Fibroblast of lung (primary cell): ENCODE data around the gene FAM20C.

Experiments used
- CTCF ChIP-seq, 2 donors: IDR thresholded peaks in 1 of 2; conservative IDR thresholded peaks in 1 of 2; 1 replicate in 1 of 2; 2 replicates in 1 of 2; pipeline ENCODE4 v1.5.1; 2011 to 2012; ENCODE audit warnings: low read length in 2 of 2, control low read depth in 1 of 2, inconsistent platforms in 1 of 2, low read depth in 1 of 2, mild to moderate bottlenecking in 1 of 2
- EZH2 ChIP-seq: IDR thresholded peaks from 2 replicates; pipeline ENCODE4 v1.5.1; 2012; ENCODE audit warnings: low read length, control low read depth, mild to moderate bottlenecking; ENCODE audit errors: missing control alignments

GRCh38 chr7:148543-148931, 43.8 kb upstream of the FAM20C start:
- no peak for TF ChIP-seq CTCF (conservative IDR thresholded peaks at IDR 0.05 in 1 of 2, IDR thresholded peaks at IDR 0.05 in 1 of 2; ENCODE audit: low read depth in 1 of 2, low read length in 2 of 2)
- no peak for TF ChIP-seq EZH2
